Ishikawa (cell line): Measurements from ENCODE around the gene ADAMTS16.

ENCODE experiments used
- CREB1 ChIP-seq: IDR thresholded peaks from 2 replicates; pipeline ENCODE4 v1.6.1; 2012; ENCODE audit warnings: low read depth
- EP300 ChIP-seq: IDR thresholded peaks from 2 replicates; pipeline ENCODE4 v1.6.1; 2012; ENCODE audit warnings: borderline replicate concordance
- RAD21 ChIP-seq: IDR thresholded peaks from 2 replicates; pipeline ENCODE4 v1.6.1; 2012; ENCODE audit warnings: low read depth
- TAF1 ChIP-seq: IDR thresholded peaks from 2 replicates; pipeline ENCODE4 v1.6.1; 2012; ENCODE audit warnings: low read depth, mild to moderate bottlenecking
- TEAD4 ChIP-seq: IDR thresholded peaks from 2 replicates; pipeline ENCODE4 v1.6.1; 2012
- TF ChIP-seq, protein P1 (sequence below): IDR thresholded peaks from 2 replicates; pipeline ENCODE4 v1.6.1; 2012; ENCODE audit warnings: low read depth, mild to moderate bottlenecking
- TF ChIP-seq, protein P2 (sequence below): IDR thresholded peaks from 2 replicates; pipeline ENCODE4 v1.6.1; 2012
- TF ChIP-seq, protein P3 (sequence below): IDR thresholded peaks from 2 replicates; pipeline ENCODE4 v1.6.1; 2012

DNA sequence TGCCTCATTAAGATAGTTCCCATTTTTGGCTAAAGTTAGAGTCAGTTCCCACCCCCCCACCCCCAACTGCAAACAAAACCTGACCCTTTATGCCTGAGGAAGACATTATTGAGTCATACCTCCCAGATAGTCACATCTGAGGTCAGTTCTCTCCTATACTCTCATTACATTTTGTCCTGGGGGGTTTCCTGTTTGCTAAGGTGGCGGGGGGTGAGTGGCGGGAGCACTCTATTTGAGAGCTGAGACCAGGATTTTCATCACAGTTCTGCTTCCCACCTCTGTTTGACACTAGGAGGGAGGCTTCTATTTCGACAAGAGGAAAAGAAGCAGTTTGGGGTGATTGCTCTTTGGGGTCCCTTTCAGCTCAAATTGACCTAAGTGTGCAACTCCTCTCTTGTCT is 222.9 kb downstream of the ADAMTS16 start:
- TF ChIP-seq TAF1 = no peak
- TF ChIP-seq RAD21 = no peak
- TF ChIP-seq, protein P1, sequence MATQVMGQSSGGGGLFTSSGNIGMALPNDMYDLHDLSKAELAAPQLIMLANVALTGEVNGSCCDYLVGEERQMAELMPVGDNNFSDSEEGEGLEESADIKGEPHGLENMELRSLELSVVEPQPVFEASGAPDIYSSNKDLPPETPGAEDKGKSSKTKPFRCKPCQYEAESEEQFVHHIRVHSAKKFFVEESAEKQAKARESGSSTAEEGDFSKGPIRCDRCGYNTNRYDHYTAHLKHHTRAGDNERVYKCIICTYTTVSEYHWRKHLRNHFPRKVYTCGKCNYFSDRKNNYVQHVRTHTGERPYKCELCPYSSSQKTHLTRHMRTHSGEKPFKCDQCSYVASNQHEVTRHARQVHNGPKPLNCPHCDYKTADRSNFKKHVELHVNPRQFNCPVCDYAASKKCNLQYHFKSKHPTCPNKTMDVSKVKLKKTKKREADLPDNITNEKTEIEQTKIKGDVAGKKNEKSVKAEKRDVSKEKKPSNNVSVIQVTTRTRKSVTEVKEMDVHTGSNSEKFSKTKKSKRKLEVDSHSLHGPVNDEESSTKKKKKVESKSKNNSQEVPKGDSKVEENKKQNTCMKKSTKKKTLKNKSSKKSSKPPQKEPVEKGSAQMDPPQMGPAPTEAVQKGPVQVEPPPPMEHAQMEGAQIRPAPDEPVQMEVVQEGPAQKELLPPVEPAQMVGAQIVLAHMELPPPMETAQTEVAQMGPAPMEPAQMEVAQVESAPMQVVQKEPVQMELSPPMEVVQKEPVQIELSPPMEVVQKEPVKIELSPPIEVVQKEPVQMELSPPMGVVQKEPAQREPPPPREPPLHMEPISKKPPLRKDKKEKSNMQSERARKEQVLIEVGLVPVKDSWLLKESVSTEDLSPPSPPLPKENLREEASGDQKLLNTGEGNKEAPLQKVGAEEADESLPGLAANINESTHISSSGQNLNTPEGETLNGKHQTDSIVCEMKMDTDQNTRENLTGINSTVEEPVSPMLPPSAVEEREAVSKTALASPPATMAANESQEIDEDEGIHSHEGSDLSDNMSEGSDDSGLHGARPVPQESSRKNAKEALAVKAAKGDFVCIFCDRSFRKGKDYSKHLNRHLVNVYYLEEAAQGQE = no peak
- TF ChIP-seq, protein P2, sequence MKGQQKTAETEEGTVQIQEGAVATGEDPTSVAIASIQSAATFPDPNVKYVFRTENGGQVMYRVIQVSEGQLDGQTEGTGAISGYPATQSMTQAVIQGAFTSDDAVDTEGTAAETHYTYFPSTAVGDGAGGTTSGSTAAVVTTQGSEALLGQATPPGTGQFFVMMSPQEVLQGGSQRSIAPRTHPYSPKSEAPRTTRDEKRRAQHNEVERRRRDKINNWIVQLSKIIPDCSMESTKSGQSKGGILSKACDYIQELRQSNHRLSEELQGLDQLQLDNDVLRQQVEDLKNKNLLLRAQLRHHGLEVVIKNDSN = no peak
- TF ChIP-seq, protein P3, sequence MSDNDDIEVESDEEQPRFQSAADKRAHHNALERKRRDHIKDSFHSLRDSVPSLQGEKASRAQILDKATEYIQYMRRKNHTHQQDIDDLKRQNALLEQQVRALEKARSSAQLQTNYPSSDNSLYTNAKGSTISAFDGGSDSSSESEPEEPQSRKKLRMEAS = no peak
- TF ChIP-seq CREB1 = no peak
- no peak for TF ChIP-seq TEAD4
- no peak for TF ChIP-seq EP300
